ENCODE data around the gene HORMAD2.

GRCh38 chr22:30195245-30196140, 115.2 kb downstream of the HORMAD2 start:
- TF ChIP-seq CTCF (IDR thresholded peaks at IDR 0.05; ENCODE audit: insufficient read depth, low read depth, low read length) (no peak), EZH2 (IDR thresholded peaks at IDR 0.05; ENCODE audit: insufficient read depth, low read length) (no peak)
